ENCODE results near the gene DLGAP1. TPM values are rescaled to one million over a fixed set of nuclear protein-coding genes. Genes with fewer than 3 reads are reported as not detected.

The DLGAP1 gene
- total and polyA plus RNA-seq, 10 of the 15 experiments (the other 5 are each of a cell fraction or from before 2014, with no cell fraction given), result 0.23 to 27.6 (median 1.9) TPM

GRCh38 chr18:3495691-3496430, 959.2 kb downstream of the DLGAP1 start:
- intact Hi-C loops (cut with micrococcal nuclease; ENCODE audit: unreplicated experiment) (no loop called here), in situ Hi-C loops (cut with MboI) (no loop called here)
- 52% methylated on average over 7 of the region's 7 CpGs for WGBS (ENCODE audit: insufficient coverage, insufficient replicate concordance, low lambda C conversion rate, missing lambda C conversion rate)
- Histone ChIP-seq H3K79me2 (ENCODE audit: control insufficient read depth, insufficient read depth, low read length) (no peaks in the 10 kb centered on the region), H3K4me1 (ENCODE audit: control insufficient read depth, insufficient read depth, low read length) (no peaks in the 10 kb centered on the region), H3K9me3 (replicated peaks; ENCODE audit: control insufficient read depth, insufficient read depth, low read length) (no peaks in the 10 kb centered on the region), H3K27me3 (replicated peaks in 1 of 2; ENCODE audit: control insufficient read depth in 2 of 2, insufficient read depth in 2 of 2, low read length in 1 of 2) (peaks cover 0 to 16% of the 10 kb centered on the region in 2 experiments; a peak in 2 of 4 replicates), H3K36me3 (ENCODE audit: control insufficient read depth in 2 of 2, insufficient read depth in 2 of 2, low read length in 1 of 2) (no peaks in the 10 kb centered on the region), H3K27ac (ENCODE audit: control insufficient read depth, insufficient read depth) (no peak overlapping the region), H3K4me3 (no peak overlapping the region), H4K20me1 (ENCODE audit: control insufficient read depth, insufficient read depth) (no peaks in the 10 kb centered on the region), H3K9ac (ENCODE audit: control insufficient read depth, insufficient read depth, low read length) (no peak overlapping the region), H2AFZ (ENCODE audit: control insufficient read depth, low read depth, low read length) (no peak overlapping the region), H3K4me2 (ENCODE audit: control insufficient read depth, insufficient read depth) (no peak overlapping the region)
- ChIA-PET CTCF (interaction anchor here (1.5 to 1.8 kb wide), 3 partner anchors 42 to 199 kb away, joined by 4 to 7 read pairs (median 6); no protein-coding TSS in a partner anchor), SMC1A (ENCODE audit: uncharacterized antibody, unreplicated experiment) (interaction anchor here (0.6 to 3.1 kb wide), 14 partner anchors 9 to 1499 kb away, joined by 3 to 25 read pairs (median 6); no protein-coding TSS in a partner anchor), POLR2A (no interaction called here), RAD21 (ENCODE audit: unreplicated experiment) (interaction anchor here (3.3 kb wide), 1 partner anchor 31 kb away, joined by 18 read pairs; no protein-coding TSS in a partner anchor)
- FAIRE-seq, result no peak
- ATAC-seq, result peak; percentile 66
- no TSS peak for BruUV-seq (replicated peaks)
- no peak for DNase-seq (ENCODE audit: low read depth, low spot score)
- TF ChIP-seq ATF3 (IDR thresholded peaks at IDR 0.05; ENCODE audit: borderline replicate concordance, extremely low read depth, low read depth, low read length), result no peak
- 0 out of 2 replicates have a peak, but pooled peaks have one; percentile 38 for TF ChIP-seq CREB1 (IDR thresholded peaks at IDR 0.05; ENCODE audit: low read depth)
- no peak for TF ChIP-seq JUNB (IDR thresholded peaks at IDR 0.05)
- no peak for TF ChIP-seq PRDM15 (CRISPR knock-in tag; IDR thresholded peaks at IDR 0.05)
- TF ChIP-seq MAX (IDR thresholded peaks at IDR 0.05; ENCODE audit: low read depth, low read length), result no peak
- no peak for TF ChIP-seq ZBTB4 (CRISPR knock-in tag; IDR thresholded peaks at IDR 0.05)
- TF ChIP-seq RELB (IDR thresholded peaks at IDR 0.05; ENCODE audit: low read depth), result peak; percentile 13; the same call in 1 of the 2 replicates
- TF ChIP-seq MYB (IDR thresholded peaks at IDR 0.05; ENCODE audit: borderline replicate concordance, low read depth, low read length), result no peak
- no peak for TF ChIP-seq WRNIP1 (IDR thresholded peaks at IDR 0.05; ENCODE audit: borderline replicate concordance, low read depth, low read length)
- no peak for TF ChIP-seq PAX8 (IDR thresholded peaks at IDR 0.05)
- TF ChIP-seq RAD51 (IDR thresholded peaks at IDR 0.05), result peak; percentile 69
- TF ChIP-seq CREM (IDR thresholded peaks at IDR 0.05; ENCODE audit: low read depth), result peak; percentile 46; the same call in 1 of the 2 replicates
- TF ChIP-seq ATF7 (IDR thresholded peaks at IDR 0.05; ENCODE audit: low read depth), result peak; percentile 69
- TF ChIP-seq MXI1 (IDR thresholded peaks at IDR 0.05; ENCODE audit: low read depth, low read length), result 0 out of 2 replicates have a peak, but pooled peaks have one; percentile 23
